Common myeloid progenitor, CD34-positive (primary cell): ENCODE measurements around the gene PPP1R16B.
A peak's percentile ranks its signal among the peaks of the same experiment; 100 is the strongest.

Experiments used
- CTCF ChIA-PET: fragments of 350-600 bp; sonication (Branson Sonifier 250); formaldehyde crosslinking; loops from one replicate; lab custom pipeline; 2021; ENCODE audit warnings: antibody characterized with exemption; lab: Charles Lee
- POLR2A ChIA-PET: fragments of 350-600 bp; sonication (Branson Sonifier 250); formaldehyde crosslinking; loops from one replicate; lab custom pipeline; 2021; ENCODE audit warnings: antibody characterized with exemption; lab: Charles Lee
- DNase-seq, 3 donors: peaks; one replicate each; pipeline versions ENCODE4 v3.0.0 to v3.0.0-alpha.2; 2013
- H3K27ac ChIP-seq, 2 experiments: 1 replicate in 1 of 2; 2 replicates in 1 of 2; pipeline ENCODE4 v1.7.0; 2013; ENCODE audit warnings: inconsistent platforms in 2 of 2, low read length in 2 of 2, mild to moderate bottlenecking in 2 of 2, low read depth in 1 of 2, moderate library complexity in 1 of 2; ENCODE audit not compliant: severe bottlenecking in 2 of 2, insufficient read depth in 1 of 2, poor library complexity in 1 of 2
- H3K27me3 ChIP-seq, 5 experiments: replicated peaks in 2 of 5; 1 replicate in 3 of 5; 2 replicates in 2 of 5; pipeline versions ENCODE4 v1.6.1 to v1.7.0; 2013; ENCODE audit warnings: low read length in 4 of 5, mild to moderate bottlenecking in 2 of 5, moderate library complexity in 2 of 5, inconsistent platforms in 1 of 5; ENCODE audit not compliant: insufficient read depth in 5 of 5, control insufficient read depth in 4 of 5
- H3K36me3 ChIP-seq, 4 experiments: 1 replicate in 2 of 4; 2 replicates in 2 of 4; pipeline versions ENCODE4 v1.6.1 to v1.7.0; 2013; ENCODE audit warnings: low read length in 3 of 4, control low read depth in 1 of 4, mild to moderate bottlenecking in 1 of 4; ENCODE audit not compliant: control insufficient read depth in 4 of 4, insufficient read depth in 4 of 4
- H3K4me1 ChIP-seq, 4 experiments: 1 replicate in 3 of 4; 2 replicates in 1 of 4; pipeline versions ENCODE4 v1.6.1 to v1.7.1; 2013; ENCODE audit warnings: low read length in 3 of 4, mild to moderate bottlenecking in 3 of 4, control low read depth in 1 of 4, inconsistent platforms in 1 of 4, moderate library complexity in 1 of 4; ENCODE audit not compliant: control insufficient read depth in 4 of 4, insufficient read depth in 4 of 4; ENCODE audit errors: control extremely low read depth in 1 of 4
- H3K4me3 ChIP-seq, 7 experiments: 1 replicate in 4 of 7; 2 replicates in 3 of 7; pipeline versions ENCODE4 v1.5.1 to v1.7.0; 2013; ENCODE audit warnings: mild to moderate bottlenecking in 7 of 7, low read length in 6 of 7, moderate library complexity in 6 of 7, inconsistent platforms in 2 of 7, low read depth in 2 of 7, control low read depth in 1 of 7; ENCODE audit not compliant: insufficient read depth in 4 of 7, control insufficient read depth in 1 of 7; ENCODE audit errors: extremely low read depth in 1 of 7
- H3K9me3 ChIP-seq, 5 experiments: 1 replicate in 4 of 5; 2 replicates in 1 of 5; pipeline versions ENCODE4 v1.6.1 to v1.7.1; 2013; ENCODE audit warnings: low read length in 4 of 5, mild to moderate bottlenecking in 2 of 5, inconsistent platforms in 1 of 5, low read depth in 1 of 5, moderate library complexity in 1 of 5; ENCODE audit not compliant: control insufficient read depth in 4 of 5, insufficient read depth in 2 of 5; ENCODE audit errors: control extremely low read depth in 1 of 5
- WGBS: methylation state at CpG from one replicate; pipeline ENCODE4 v1.1.5; 2013; ENCODE audit not compliant: insufficient coverage; 5-methylcytosine and 5-hydroxymethylcytosine counted together

Gene PPP1R16B

DNA sequence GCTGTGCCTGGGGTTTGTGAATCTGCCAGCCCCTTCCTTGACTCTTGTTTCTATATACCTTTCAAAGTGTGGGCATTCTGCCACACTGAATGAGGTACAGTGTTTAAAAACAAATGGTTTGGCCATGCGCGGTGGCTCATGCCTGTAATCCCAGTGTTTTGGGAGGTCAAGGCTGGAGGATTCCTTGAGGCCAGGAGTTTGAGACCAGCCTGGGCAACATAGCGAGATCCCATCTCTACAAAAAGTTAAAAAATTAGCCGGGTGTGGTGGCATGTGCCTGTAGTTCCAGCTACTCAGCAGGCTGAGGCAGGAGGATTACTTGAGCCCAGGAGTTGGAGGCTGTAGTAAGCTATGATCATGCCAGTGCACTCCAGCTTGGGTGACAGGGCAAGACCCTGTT lies 126.5 kb downstream of the PPP1R16B start:
- Histone ChIP-seq H3K4me3 (no peak overlapping the region), H3K27me3 (no peaks in the 10 kb centered on the region), H3K36me3 (peaks cover 0 to 15% (median 3%) of the 10 kb centered on the region in 4 experiments), H3K9me3 (no peaks in the 10 kb centered on the region), H3K27ac (no peak overlapping the region), H3K4me1 (peaks cover 8 to 25% (median 12%) of the 10 kb centered on the region in 4 experiments)
- DNase-seq = no peak
- 97% methylated on average over 3 of the region's 4 CpGs for WGBS
- POLR2A ChIA-PET = no interaction called here
- CTCF ChIA-PET = interaction anchor here (0.7 to 0.9 kb wide), 3 partner anchors 13 to 283 kb away, joined by 3 read pairs; no protein-coding TSS in a partner anchor

DNA sequence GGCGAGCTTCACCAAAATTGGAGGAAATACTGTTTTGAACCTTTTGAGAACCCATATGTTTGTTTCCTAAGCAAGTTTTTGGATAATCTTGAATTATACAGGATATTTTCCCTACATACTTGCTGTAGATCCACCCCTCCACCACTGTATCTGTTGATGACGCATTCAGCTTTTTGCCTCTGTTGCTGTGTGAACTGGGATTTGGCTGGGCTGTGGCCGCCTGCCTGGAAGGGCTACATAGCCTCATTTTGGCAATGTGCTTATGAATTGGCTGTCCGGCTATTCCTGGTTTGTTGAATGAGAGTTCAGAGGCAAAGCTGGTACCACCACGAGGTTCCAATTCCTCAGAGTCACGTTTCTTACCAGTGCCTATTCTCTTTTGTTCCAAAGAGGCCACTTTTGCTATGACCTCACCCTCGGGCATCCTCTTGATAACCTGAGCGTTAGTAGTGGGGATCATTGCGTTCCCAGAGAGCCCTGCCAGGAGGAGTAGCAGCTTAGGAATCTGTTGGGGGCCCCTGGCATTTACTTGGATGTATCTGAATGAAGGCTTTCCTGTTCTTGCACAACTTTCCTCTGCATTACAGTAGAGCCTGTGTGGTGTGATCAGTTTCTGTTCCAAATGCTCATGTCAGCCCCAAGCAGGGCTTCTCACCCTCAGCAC lies 127.1 kb downstream of the PPP1R16B start:
- ChIA-PET CTCF (interaction anchor here (0.8 to 1.5 kb wide), 3 partner anchors 16 to 283 kb away, joined by 3 read pairs; no protein-coding TSS in a partner anchor), POLR2A (no interaction called here)
- no peak for DNase-seq
- Histone ChIP-seq H3K27me3 (no peaks in the 10 kb centered on the region), H3K36me3 (peaks cover 0 to 21% (median 4%) of the 10 kb centered on the region in 4 experiments), H3K9me3 (no peaks in the 10 kb centered on the region), H3K4me3 (no peak overlapping the region), H3K27ac (no peak overlapping the region), H3K4me1 (peaks cover 4 to 19% (median 8%) of the 10 kb centered on the region in 4 experiments)
- WGBS = 99% methylated on average over 7 of the region's 9 CpGs

DNA sequence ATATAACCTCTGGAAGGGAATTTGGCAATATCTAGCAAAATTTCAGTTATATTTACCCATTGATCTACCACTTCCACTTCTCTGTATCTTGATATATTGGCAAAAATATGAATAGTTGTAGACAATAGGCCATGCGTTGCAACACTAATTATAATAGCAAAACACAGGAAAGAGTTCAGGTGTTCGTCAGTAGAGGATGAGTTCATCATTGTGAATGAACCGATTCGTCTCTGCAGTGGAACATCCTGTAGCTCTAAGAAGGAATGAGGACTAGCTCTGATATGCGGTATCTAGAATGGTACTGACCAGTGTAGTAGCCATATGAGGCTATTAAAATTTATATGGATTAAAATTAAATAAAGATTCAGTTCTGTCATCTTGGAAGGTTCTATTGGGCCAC lies 129.0 kb downstream of the PPP1R16B start:
- ChIA-PET POLR2A (no interaction called here), CTCF (no interaction called here)
- no peak for DNase-seq
- 100% methylated on average over 3 of the region's 5 CpGs for WGBS
- Histone ChIP-seq H3K4me1 (peaks cover 0 to 3% (median 0%) of the 10 kb centered on the region in 4 experiments), H3K36me3 (peaks cover 0 to 35% (median 9%) of the 10 kb centered on the region in 4 experiments), H3K4me3 (no peak overlapping the region), H3K27me3 (no peaks in the 10 kb centered on the region), H3K27ac (no peak overlapping the region), H3K9me3 (no peaks in the 10 kb centered on the region)

DNA sequence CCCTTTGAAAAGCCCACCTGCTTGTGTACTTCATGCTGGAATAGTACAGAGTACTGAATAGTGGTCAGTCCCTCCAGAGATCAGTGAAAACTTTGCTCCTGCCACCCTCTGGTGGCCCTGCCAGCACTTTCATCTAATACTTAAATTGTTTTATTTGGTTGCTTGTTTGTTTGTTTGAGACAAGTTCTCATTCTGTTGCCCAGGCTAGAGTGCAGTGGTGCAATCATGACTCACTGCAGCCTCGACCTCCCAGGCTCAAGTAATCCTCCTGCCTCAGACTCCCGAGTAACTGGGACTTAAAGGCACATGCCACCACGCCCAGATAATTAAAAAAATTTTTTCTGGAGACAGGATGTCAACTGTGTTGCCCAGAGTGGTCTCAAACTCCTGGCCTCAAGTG lies 129.8 kb downstream of the PPP1R16B start:
- WGBS = 100% methylated on average over 3 of the region's 3 CpGs
- H3K9me3 ChIP-seq = no peaks in the 10 kb centered on the region
- H3K27ac ChIP-seq = no peak overlapping the region
- H3K27me3 ChIP-seq = no peaks in the 10 kb centered on the region
- CTCF ChIA-PET = no interaction called here
- POLR2A ChIA-PET = no interaction called here
- peaks cover 0 to 35% (median 11%) of the 10 kb centered on the region in 4 experiments for H3K36me3 ChIP-seq
- H3K4me1 ChIP-seq = peaks cover 0 to 3% (median 0%) of the 10 kb centered on the region in 4 experiments
- H3K4me3 ChIP-seq = no peak overlapping the region
- DNase-seq = peak in 1 of 3 donors; percentile 17

DNA sequence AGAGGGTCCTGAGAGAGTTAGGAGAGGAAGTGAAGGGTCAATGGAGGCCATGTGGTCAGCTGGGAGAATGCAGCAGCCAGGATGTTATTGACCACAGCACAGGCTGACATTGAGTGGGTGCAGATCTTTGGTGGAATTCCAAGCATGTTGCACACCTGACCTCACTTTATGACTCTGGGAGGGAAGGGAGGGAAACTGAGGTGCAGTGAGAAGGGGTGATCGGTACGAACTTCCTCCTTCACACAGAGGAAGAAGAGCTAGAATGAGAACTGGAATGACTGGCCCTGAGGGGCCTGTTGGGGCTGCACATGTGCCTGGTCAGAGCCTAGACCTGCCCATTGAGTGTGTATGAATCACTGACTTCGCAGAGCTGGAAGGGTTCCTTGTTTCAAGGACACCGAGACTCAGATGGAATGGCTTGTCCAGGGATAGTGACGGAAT lies 130.5 kb downstream of the PPP1R16B start:
- peaks cover 0 to 3% (median 0%) of the 10 kb centered on the region in 4 experiments for H3K4me1 ChIP-seq
- no peaks in the 10 kb centered on the region for H3K27me3 ChIP-seq
- 80% methylated on average over 5 of the region's 5 CpGs for WGBS
- no peak for DNase-seq
- H3K36me3 ChIP-seq = peaks cover 0 to 41% (median 11%) of the 10 kb centered on the region in 4 experiments
- ChIA-PET CTCF (interaction anchor here (1.4 kb wide), 1 partner anchor 10 kb away, joined by 6 read pairs; the partner anchor contains the start of gene FAM83D), POLR2A (no interaction called here)
- H3K4me3 ChIP-seq = no peak overlapping the region
- H3K27ac ChIP-seq = no peak overlapping the region
- H3K9me3 ChIP-seq = no peaks in the 10 kb centered on the region

DNA sequence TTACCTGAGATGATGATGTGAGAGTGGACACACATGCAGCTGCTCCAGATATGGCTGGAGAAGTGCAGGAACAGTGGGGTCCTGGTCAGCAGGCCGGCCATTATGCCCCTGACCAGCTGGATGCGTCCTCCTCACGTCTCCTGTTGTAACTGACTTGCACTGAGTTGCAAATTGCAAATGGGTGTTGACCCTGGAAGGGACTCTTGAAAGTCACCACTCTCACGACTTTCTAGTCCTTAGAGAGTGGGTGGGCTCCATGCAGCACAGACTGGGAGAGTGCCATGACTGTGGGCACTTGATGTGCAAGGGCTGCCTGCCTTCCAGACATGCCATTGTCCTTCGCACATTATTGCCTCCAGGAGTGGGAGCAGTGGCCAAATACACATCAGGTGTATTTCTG lies 131.5 kb downstream of the PPP1R16B start:
- ChIA-PET CTCF (interaction anchor here (0.9 to 1.5 kb wide), 3 partner anchors 9 to 27 kb away, joined by 3 to 6 read pairs (median 3); partner anchors contain the start of gene FAM83D), POLR2A (no interaction called here)
- H3K4me1 ChIP-seq = peaks cover 0 to 3% (median 0%) of the 10 kb centered on the region in 4 experiments
- WGBS = 99% methylated on average over 5 of the region's 5 CpGs
- H3K4me3 ChIP-seq = no peak overlapping the region
- H3K9me3 ChIP-seq = no peaks in the 10 kb centered on the region
- H3K27me3 ChIP-seq = no peaks in the 10 kb centered on the region
- peaks cover 2 to 47% (median 11%) of the 10 kb centered on the region in 4 experiments for H3K36me3 ChIP-seq
- no peak for DNase-seq
- H3K27ac ChIP-seq = no peak overlapping the region

DNA sequence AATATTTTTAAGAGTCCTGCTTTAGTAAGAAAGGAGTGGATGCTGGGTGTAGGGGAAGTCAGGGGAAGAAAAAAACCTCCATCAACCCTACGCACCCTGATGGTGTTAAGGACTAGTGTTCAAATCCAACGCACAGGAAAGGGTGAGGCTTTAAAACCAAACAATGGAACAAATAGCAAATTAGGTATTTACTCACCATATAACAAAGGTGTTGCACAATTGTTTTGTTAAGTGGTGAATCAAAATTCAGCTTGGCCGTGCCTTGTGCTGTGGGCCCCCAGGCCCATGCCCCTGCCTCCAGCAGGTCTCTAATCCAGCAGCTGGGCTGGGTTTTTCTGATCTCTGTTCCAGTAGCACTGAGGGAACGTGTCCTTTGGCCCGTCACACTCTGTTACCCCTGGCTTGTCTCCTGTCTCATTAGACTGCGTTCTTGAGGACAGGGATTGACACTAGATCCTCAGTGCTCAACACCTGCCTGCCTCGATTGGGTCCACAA lies 132.5 kb downstream of the PPP1R16B start:
- no peak overlapping the region for H3K4me3 ChIP-seq
- 100% methylated on average over 5 of the region's 7 CpGs for WGBS
- no peak overlapping the region for H3K27ac ChIP-seq
- DNase-seq = no peak
- peaks cover 6 to 57% (median 15%) of the 10 kb centered on the region in 4 experiments for H3K36me3 ChIP-seq
- H3K9me3 ChIP-seq = no peaks in the 10 kb centered on the region
- ChIA-PET CTCF (interaction anchor here (1.5 kb wide), 1 partner anchor 10 kb away, joined by 3 read pairs; no protein-coding TSS in a partner anchor), POLR2A (no interaction called here)
- H3K27me3 ChIP-seq = no peaks in the 10 kb centered on the region
- peaks cover 0 to 3% (median 0%) of the 10 kb centered on the region in 4 experiments for H3K4me1 ChIP-seq
